OCI-M2 (cell line): ENCODE measurements around the gene TMEM92.

Experiments
- DNase-seq: peaks from one replicate; lab custom pipeline; 2025; ENCODE audit not compliant: unreplicated experiment; lab: John Stamatoyannopoulos, UW

The TMEM92 gene

DNA sequence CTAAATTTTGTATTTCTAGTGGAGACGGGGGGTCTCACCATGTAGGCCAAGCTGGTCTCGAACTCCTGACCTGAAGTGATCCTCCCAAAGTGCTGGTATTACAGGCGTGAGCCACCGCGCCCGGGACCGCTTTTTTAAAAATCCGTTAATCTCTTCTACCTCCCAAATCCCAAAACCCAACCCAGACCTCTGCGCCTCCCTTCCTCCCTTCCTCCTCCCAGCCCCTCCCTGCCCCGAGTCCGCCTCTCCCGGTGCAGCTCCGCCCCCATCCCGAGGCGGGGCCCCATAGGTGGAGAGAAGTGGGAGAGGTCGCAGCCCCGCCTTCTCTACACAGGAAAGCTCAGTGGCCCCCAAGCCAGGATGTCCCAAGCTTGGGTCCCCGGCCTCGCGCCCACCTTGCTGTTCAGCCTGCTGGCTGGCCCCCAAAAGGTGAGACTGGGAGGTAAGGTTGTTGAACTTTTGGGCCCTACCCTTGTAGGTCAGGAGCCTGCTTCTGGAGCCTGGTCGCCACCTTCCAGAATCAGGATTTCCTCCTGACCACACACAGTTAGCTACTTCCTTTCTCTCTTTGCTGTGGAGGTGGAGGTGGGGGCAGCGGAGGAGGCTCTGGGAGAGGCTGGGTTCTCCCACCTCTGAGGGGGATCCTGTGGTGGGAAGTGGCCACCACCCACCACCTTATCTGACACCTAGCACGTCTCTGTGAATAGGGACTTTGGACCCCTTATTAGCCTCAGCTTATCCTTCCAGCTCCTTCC, at the start of gene TMEM92:
Gene TMEM92 (plus strand): TSS at position 325 of the 755 bp plus-strand sequence. CDS start 36 bp downstream, at position 361.
- DNase-seq = no peak

DNA sequence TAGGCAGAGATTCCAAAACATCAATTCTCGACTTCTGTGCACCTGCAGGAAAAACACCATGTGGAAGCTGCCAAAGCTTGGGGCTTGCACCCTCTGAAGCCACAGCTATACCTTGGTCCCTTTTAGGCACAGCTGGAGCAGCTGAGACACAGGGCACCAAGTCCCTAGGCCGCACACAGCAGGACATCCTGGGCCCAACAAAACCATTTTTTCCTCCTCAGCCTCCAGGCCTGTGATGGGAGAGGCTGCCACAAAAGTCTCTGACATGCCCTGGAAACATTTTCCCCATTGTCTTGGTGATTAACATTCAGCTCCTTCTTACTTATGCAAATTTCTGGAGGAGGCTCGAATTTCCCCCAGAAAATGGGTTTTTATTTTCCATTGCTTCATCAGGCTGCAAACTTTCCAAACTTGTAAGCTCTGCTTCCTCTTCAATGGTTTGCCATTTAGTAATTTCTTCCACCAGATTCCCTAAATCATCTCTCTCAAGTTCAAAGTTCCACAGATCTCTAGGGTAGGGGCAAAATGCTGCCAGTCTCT, 48.5 kb upstream of the TMEM92 start:
- DNase-seq = no peak

DNA sequence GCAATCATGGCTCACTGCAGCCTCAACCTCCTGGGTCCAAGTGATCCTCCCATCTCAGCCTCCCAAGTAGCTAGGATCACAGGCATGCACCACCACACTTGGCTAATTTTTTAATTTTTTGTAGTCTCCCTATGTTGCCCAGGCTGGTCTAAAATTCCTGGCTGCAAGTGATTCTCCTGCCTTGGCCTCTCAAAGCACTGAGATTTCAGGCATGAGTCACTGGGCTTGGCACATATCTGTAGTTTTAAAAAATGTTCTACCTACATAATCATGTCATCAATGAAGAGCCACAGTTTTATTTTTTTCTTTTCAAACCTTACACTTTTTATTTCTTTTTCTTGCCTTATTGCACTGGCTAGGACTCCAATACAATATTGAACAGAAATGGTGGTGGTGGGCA, 39.7 kb upstream of the TMEM92 start:
- DNase-seq = no peak

DNA sequence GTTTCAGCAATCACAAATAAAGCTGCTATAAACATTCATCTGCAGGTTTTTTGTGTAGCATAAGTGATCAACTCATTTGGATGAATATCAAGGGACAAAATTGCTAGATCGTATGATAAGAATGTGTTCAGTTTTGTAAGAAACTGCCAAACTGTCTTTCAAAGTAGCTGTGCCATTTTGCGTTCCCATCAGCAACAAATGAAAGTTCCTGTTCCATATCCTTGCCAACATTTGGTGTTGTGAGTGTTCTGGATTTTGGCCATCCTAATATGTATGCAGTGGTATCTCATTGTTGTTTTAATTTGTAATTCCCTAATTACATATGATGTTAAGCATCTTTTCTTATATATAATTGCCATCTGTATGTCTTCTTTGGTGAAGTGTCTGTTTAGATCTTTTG, 36.4 kb upstream of the TMEM92 start:
- no peak for DNase-seq

DNA sequence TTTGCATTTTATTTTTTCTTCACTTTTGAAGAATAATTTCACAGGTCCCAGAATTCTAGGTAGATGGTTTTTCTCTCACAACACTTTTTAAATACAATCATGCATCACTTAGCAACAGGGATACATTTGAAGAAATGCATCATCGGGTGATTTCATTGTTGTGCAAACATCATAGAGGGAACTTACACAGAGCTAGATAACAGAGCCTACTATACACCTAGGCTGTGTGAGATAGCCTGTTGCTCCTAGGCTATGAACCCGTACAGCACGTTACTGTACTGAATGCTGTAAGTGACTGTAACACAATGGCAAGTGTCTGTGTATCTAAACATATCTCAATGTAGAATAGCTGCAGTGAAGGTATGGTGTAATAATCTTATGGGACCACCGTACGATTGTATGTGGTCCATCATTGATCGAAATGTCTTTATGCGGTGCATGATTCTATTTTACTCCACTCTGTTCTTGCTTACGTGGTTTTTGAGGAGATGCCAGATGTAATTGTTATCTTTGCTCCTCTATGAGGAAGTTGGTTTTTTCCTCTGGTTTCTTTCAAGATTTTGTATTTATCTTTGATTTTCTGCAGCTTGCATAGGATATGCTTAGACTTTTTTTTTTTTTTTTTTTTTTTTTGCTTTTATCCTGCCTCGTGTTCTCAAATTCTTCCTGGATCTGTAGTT, 35.5 kb upstream of the TMEM92 start:
- no peak for DNase-seq

DNA sequence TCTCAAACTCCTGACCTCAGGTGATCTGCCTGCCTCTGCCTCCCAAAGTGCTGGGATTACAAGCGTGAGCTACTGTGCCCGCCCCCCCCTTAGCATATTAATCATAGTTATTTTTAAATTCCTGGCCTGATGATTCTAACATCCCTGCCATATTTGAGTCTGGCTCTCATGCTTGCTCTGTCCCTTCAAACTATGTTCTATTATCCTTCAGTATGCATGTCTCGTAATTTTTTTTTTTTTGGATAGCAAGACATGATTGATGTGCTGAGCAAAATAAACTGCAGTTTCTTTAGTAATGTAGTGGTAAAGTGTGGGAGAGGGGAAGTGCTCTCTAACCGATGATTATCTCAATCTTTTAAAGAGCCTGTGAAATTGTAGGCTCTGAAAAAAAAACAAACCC, 34.3 kb upstream of the TMEM92 start:
- DNase-seq = no peak

DNA sequence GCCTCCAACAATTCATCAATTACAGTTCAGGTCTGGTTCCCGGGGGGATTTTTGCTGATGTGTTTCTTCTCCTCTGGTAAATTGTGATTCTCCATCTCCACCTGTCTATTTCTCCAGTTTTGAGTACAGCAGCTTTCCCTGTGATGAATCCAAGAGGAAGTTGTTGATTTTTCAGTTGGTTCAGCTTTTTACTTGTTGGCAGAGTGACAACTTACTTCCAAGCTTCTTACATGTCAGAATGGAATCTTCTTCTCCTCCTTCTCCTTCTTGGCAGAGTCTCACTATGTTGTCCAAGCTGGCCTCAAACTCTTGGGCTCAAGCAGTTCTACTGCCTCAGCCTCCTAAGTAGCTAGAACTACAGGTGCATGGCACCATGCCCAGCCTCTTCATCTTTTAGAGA, 33.4 kb upstream of the TMEM92 start:
- DNase-seq = no peak

DNA sequence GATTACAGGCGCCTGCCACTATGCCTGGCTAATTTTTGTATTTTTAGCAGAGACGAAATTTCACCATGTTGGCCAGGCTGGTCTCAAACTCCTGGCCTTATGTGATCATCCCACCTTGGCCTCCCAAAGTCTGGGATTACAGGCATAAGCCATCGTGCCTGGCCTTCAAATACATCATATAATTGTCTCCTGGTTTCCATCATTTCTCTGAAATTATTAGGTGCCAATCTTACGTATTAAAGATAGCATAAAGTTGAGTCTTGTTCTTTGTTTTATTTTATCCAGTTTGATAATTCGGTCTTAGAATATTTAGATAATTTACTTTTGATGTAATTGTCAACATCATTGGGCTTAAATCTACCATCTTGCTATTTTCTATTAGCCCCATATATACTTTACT, 32.8 kb upstream of the TMEM92 start:
- DNase-seq = no peak

DNA sequence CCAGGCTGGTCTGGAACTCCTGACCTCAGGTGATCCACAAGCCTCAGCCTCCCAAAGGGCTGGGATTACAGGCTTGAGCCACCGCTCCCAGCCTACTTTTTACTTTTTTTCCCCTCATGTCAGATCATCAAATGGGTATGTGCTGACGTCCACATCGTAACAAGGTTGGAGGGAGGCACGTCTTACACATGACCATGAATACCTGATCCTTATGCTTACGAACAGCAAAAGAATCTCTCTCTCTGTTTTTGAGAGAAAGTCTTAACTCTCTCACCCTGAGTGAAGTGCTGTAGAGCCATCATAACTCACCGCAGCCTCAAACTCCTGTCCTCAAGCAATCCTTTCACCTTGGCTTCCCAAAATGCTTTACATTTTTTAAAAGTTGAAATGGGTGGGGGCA, 29.5 kb upstream of the TMEM92 start:
- no peak for DNase-seq

DNA sequence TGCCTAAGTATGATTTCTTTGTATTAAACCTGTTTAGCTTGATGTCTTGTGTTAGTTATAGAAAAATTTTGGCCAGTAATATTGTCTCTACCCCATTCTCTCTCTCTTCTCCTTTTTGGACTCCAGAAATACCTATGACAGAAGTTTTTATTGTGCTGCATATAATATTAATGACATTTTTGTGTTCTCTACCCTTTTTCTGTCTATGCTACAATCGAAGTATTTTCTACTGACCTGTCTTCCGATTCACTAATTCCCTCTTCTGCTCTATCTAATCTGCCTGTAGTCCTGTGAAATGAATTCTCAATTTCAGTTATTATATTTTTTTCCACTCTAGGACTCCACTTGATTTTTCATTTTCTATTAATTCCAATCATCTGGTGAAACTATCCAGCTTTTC, 26.0 kb upstream of the TMEM92 start:
- no peak for DNase-seq

DNA sequence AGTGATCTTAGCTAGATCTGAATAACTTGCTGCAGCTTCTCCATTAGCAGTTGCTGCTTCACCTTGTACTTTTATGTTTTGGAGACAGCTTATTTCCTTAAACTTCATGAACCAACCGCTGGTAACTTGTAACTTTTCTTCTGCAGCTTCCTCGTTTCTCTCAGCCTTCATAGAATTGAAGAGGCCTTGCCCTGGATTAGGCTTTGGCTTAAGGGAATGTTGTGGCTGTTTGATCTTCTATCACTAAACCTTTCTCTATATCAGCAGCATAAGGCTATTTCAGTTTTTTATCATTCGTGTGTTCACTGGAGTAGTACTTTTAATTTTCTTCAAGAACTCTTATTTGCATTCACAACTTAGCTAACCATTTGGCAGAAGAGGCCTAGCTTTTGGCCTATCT, 21.5 kb upstream of the TMEM92 start:
- DNase-seq = no peak

DNA sequence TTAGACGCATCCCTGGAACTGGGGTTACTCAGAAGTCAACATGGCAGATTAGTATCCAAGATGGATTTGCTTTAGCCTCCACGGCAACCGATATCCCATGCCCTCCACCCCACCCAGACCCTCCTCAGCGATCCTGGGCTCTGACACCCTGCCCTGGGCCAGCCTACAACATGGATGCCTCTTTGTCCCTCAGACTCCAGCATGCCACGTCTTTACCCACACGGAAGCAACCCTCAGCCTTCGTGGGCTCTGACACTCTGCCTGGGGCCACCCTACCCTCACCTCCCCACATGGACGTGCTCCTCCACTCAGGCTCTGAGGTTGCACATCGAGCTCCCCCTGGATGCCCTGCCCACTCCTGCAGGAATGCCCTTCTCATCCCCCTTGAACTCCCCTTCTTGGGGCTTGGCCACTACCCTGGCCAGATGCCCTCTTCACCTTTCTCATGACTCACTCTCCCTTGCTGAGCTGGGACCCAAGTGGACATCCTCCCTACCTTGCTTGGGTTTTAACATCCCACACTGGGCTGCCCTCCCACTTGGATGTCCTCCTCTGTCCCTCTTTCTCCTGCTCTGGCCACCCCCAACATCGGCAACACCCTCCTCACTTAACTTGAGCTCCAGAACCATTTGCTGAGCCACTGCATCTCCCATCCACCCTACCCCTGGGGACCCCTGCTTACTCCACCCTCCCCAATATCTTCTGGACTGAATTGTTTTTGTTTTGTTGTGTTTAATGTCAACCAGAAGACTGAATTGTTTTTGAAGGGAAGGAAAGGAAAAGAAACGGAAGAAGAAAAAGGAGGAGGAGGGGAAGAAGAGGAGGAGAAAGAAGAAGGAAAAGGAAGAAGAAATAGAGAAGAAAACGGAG, 18.3 kb upstream of the TMEM92 start:
- no peak for DNase-seq

DNA sequence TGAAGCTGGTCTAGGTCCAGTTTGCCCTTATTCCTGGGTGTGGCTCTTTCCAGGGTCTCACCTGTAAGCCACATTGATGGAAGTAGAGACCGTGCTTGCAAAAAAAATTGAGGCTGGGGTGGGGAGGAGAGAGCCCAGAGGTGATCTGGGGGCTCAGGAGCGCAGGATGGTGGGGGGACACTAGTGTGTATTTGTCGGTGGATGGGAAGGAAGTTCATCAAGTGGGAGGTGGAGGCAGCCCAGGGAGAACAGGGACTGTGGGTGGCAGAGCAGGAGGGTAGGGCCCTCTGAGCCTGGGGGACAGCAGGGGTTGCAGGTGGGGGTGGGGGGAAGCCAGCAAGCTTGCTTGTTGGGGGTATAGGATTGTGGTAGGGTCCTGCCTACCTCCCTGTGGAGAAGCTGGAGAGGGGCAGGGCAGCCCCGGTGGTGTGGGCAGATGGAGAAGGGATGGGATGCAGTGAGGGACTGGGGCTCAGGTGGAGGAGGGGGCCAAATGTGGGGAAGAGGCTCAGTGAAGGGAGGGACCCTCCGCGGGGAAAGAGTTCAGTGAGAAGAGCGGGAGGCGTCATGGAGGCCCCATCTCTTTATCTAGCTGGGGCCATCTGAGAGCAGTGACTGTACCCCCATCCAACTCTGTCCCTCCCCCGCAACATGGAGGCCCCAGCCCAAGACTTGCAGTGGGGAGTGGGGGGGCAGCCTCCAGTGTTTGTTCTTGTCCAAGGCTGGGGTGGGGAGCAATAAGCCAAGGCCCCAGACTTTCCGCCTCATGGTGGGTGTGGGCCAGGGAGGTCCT, 17.2 kb upstream of the TMEM92 start:
- DNase-seq = no peak

DNA sequence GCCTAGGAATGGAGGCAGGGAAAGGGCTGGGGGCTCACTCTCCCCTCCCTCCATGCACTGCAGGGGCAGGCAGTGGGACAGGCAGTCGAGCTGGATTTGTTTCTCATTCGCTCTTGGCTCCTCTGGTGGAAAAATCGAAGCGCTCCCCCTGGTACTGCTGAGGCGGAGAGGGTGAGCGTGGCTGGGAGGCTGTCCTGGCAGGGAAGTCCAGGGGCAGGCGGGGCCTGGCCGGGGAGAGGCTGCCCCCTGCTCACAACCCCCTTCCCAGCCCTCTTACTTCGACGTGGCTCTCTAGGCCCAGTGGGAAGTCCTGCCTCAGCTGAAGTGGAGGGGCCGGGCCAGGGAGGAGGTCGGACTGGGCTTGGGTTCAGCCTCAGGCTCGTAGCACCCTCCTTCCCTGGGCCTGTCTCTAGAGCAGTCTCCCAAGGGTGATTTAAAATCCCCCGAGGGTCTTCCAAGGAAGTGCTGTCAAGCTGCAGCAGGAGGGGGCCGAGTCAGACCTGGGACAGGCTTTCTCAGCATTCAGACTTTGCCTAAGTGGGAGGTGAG, 16.5 kb upstream of the TMEM92 start:
- no peak for DNase-seq

DNA sequence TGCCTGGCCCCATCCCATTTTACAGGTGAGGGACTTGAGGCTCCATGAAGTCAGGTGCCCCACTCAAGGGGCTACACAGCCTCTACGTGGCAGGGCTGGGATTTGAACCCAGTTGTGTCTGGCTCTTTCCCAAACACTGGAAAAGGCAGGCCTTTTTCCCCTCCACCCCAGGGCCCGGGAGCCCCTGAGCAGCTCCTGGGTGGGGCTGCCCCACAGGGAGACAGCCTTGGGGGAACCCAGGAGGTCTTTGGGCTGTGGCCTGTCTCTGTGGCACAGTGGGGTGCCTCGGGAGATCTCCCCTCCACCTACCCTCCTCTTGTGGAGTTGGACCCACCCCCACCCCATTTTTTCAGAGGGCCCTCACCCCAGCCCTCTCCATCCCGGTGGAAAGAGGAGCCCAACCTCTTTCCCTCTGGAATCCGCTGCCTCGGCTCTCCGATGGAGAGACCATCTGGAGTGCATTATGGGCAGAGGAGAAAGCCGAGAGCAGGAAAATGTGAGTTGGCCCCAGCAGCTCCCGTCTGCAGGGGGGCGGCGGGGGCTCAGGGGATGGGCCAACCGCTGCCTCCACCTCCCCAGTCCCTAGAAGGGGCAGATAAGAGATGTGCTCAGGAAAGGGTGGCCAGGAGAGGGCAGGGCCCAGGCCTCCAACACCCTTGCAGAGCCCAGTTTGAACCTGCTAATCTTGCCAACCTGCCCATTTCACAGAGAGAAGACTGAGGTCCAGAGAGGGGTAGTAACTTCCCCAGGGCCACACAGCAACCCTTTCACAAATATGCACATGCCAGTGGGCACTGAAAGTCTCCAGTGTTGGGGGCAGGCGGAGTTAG, 15.4 kb upstream of the TMEM92 start:
- no peak for DNase-seq

DNA sequence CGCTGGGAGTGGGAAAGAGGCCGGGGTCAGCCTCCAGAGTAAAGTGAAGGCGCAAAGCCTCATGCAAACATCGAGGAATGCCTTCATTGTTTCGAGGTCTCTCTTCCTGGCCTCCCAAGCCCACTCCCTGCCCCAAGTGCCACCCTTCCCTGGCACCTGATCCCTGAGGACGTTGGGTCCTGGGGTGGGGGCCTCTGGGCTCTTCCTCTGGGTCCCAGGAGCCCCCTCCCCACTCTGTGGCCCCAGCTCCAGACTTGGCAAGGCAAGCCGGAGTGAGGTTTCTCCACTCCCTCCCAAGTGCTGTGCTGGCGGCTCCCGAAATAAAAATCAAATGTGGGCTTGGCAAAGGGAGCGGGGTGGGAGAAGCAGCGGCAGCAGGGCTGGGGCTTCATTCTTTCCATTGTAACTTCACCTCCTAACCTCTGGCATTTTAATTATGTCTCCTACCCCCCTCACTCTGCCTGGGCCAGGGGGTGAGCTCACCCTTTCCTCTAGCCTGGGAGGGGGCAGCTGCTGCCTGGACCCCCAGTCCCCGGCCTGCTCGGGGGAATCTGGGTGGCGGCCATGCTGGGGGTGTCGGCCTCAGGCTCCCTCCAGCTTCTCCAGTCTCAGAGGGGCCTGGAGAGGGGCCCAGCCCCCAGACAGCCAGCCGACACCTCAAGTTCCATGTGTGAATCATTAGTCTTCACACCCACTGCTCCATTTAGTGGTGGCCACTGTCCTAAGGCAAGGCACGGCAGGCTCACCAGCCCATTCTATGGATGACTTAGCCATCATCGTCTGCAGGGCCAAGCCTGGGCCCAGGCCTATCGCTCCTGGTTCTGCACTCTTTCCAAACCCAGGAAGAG, 14.6 kb upstream of the TMEM92 start:
- DNase-seq = no peak

DNA sequence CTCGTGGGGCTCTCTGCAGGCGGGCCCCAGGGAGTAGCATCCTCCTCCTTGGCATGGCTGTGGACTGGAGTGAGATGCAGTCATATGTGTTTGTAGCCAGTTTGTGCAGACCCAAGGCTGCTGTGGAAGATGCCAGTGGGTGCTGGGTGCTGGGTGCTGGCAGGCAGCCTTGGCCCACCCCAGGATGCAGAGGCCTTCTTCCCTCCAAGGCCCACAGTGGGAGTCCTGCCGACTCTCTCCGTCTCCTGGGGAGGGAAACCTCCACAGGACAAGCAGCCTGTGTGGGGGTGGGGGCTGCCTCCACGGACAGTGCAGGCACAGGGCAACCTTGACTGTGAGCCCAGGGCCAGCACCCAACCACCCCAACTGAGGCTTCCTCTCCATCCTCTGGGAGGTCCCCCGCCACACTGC, 13.8 kb upstream of the TMEM92 start:
- DNase-seq = no peak

DNA sequence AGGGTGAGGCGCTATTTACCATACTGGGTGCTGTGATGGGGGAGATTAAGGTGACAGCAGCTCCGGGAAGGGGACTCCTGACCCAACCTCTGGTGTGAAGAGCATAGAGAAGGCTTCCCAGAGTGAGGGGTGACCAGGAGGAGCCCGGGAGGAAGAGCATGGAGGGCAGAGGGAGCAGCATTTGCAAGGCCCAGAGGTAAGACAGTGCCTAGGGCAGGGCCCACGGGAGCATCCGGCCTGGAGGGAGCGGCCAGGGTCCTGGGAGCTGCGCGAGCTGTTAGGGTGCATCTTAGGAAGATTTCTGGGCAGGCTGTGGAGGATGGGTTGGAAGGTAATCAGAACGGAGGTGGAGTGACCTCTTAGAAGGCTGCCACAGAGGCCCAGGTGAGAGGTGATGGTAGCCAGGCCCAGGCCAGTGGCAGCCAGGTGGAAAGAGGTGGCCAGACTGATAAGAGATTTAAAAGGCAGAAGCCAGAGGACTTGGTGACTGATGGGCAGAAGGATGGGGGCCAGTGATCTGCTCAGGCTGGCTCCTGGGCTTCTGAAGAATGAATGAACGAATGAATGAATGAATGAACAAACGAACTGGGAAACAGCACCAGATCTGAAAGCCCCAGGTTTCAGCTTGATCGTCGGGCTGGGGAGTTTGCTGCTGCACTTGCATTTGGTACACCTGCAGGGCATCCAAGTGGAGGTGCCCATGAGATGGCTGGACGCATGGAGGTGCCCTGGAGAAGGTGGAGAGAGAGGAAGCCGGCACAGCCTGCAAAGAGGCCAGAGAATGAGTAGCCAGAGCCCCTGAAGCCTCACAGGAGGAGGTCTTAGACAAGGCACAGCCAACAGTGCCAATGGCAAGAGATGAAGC, 13.0 kb upstream of the TMEM92 start:
- no peak for DNase-seq
